HCT116 (cell line): ENCODE measurements around the gene MINDY4. TPM values are rescaled to one million over a fixed set of nuclear protein-coding genes. Genes with fewer than 3 reads are reported as not detected.

Source experiments
- ATAC-seq: fragments of 200-7000 bp; cut with Tn5 transposase; 2 replicates; pipeline ENCODE4 v1.9.1; 2020; ENCODE audit warnings: mild to moderate bottlenecking, moderate library complexity
- BruUV-seq: library from RNA; stranded (reverse); fragments of 400-500 nt; replicated peaks from 2 replicates; lab custom pipeline; 2021; lab: Mats Ljungman, UMichigan
- CTCF ChIA-PET: fragments of 300-600 bp; sonication (Branson Sonifier 250); formaldehyde crosslinking; loops from one replicate; lab custom pipeline; 2021; ENCODE audit warnings: antibody characterized with exemption; lab: Charles Lee
- POLR2A ChIA-PET: fragments of 300-600, 350-600 bp; sonication (Branson Sonifier 250); formaldehyde crosslinking; loops from one replicate; lab custom pipeline; 2021; ENCODE audit warnings: antibody characterized with exemption; lab: Charles Lee
- RAD21 ChIA-PET, 2 experiments: fragments of 300-600 bp; sonication (Branson Sonifier 250); formaldehyde crosslinking; loops; one replicate each; lab custom pipeline; 2023; ENCODE audit warnings: low total read pairs in 2 of 2; ENCODE audit not compliant: uncharacterized antibody in 2 of 2, unreplicated experiment in 2 of 2, low non-redundant PET in 1 of 2; lab: Charles Lee
- DNase-seq: peaks from one replicate; pipeline ENCODE4 v3.0.0-alpha.2; 2010; ENCODE audit warnings: low read depth, low spot score
- H2AFZ ChIP-seq: fragments of 200-600 bp; shearing (Covaris generic), sonication (generic); 2 replicates; pipeline ENCODE4 v1.6.1; 2017; ENCODE audit warnings: low read depth, mixed run types, mixed read lengths, antibody characterized with exemption, low read length; ENCODE audit not compliant: poor library complexity, severe bottlenecking
- H3K27ac ChIP-seq: 2 replicates; pipeline ENCODE4 v1.5.1; 2012; ENCODE audit warnings: low read depth, low read length
- H3K27me3 ChIP-seq: fragments of 200-600 bp; sonication (generic); 2 replicates; pipeline ENCODE4 v1.6.1; 2016; ENCODE audit warnings: mixed run types, low read length, mixed read lengths; ENCODE audit not compliant: insufficient read depth
- H3K36me3 ChIP-seq, 2 experiments: fragments of 200-500 bp in 1 of 2; fragments of 200-600 bp in 1 of 2; sonication (Bioruptor generic) in 1 of 2; sonication (generic) in 1 of 2; 2 replicates each; pipeline versions ENCODE4 v1.5.1 to v1.6.1; 2014 to 2016; ENCODE audit warnings: low read length in 2 of 2, inconsistent platforms in 1 of 2, mixed read lengths in 1 of 2, mixed run types in 1 of 2; ENCODE audit not compliant: insufficient read depth in 2 of 2, control insufficient read depth in 1 of 2
- H3K4me1 ChIP-seq, 2 experiments: fragments of 200-600 bp in 1 of 2; sonication (generic) in 1 of 2; 2 replicates each; pipeline versions ENCODE4 v1.5.1 to v1.6.1; 2012 to 2017; ENCODE audit warnings: low read length in 2 of 2, inconsistent platforms in 1 of 2, mild to moderate bottlenecking in 1 of 2, mixed read lengths in 1 of 2, mixed run types in 1 of 2, moderate library complexity in 1 of 2; ENCODE audit not compliant: insufficient read depth in 2 of 2, control insufficient read depth in 1 of 2
- H3K4me2 ChIP-seq: fragments of 200-600 bp; sonication (generic); 2 replicates; pipeline ENCODE4 v1.6.1; 2017; ENCODE audit warnings: mixed run types, low read length, mixed read lengths
- H3K4me3 ChIP-seq, 2 experiments: fragments of 200-600 bp in 1 of 2; sonication (generic) in 1 of 2; replicated peaks in 1 of 2; 2 replicates each; pipeline ENCODE4 v1.5.1; 2011 to 2016; ENCODE audit warnings: low read length in 2 of 2, control low read depth in 1 of 2, low read depth in 1 of 2, mild to moderate bottlenecking in 1 of 2, mixed read lengths in 1 of 2, mixed run types in 1 of 2
- H3K79me2 ChIP-seq: fragments of 200-600 bp; sonication (generic); 2 replicates; pipeline ENCODE4 v1.6.1; 2017; ENCODE audit warnings: mild to moderate bottlenecking, mixed run types, low read length, moderate library complexity, mixed read lengths; ENCODE audit not compliant: insufficient read depth
- H3K9ac ChIP-seq: fragments of 200-600 bp; sonication (generic); 2 replicates; pipeline ENCODE4 v1.6.1; 2016; ENCODE audit warnings: low read length, mixed read lengths
- H3K9me2 ChIP-seq: fragments of 200-600 bp; sonication (generic), shearing (Covaris generic); 2 replicates; pipeline ENCODE4 v1.6.1; 2017; ENCODE audit warnings: mixed run types, mild to moderate bottlenecking, moderate library complexity; ENCODE audit not compliant: insufficient read depth
- H3K9me3 ChIP-seq, 2 experiments: fragments of 200-500 bp in 1 of 2; fragments of 200-600 bp in 1 of 2; sonication (Bioruptor generic) in 1 of 2; sonication (generic) in 1 of 2; 2 replicates each; pipeline ENCODE4 v1.6.1; 2014 to 2017; ENCODE audit warnings: low read length in 2 of 2, mixed read lengths in 2 of 2, inconsistent platforms in 1 of 2, low read depth in 1 of 2, mild to moderate bottlenecking in 1 of 2, mixed run types in 1 of 2, moderate library complexity in 1 of 2; ENCODE audit not compliant: control insufficient read depth in 1 of 2, insufficient read depth in 1 of 2
- H4K20me1 ChIP-seq: fragments of 200-600 bp; sonication (generic), shearing (Covaris generic); 2 replicates; pipeline ENCODE4 v1.6.1; 2017; ENCODE audit warnings: mixed run types, mild to moderate bottlenecking, moderate library complexity; ENCODE audit not compliant: insufficient read depth
- CEBPB ChIP-seq: IDR thresholded peaks from 2 replicates; pipeline ENCODE4 v1.6.1; 2012; ENCODE audit warnings: low read depth
- ELF1 ChIP-seq: IDR thresholded peaks from 2 replicates; pipeline ENCODE4 v1.6.1; 2012; ENCODE audit warnings: low read depth, borderline replicate concordance
- EZH2phosphoT487 ChIP-seq: fragments of 200-600 bp; IDR thresholded peaks from 2 replicates; pipeline ENCODE4 v1.6.1; 2018; ENCODE audit warnings: antibody characterized with exemption, borderline replicate concordance
- POLR2A ChIP-seq: IDR thresholded peaks from 2 replicates; pipeline ENCODE4 v1.7.0; 2011; ENCODE audit warnings: borderline replicate concordance; ENCODE audit not compliant: insufficient read depth, insufficient read length; ENCODE audit errors: extremely low read depth
- POLR2AphosphoS5 ChIP-seq: IDR thresholded peaks from 2 replicates; pipeline ENCODE4 v1.6.1; 2011; ENCODE audit warnings: mild to moderate bottlenecking, low read depth, low read length, moderate library complexity
- RAD21 ChIP-seq: IDR thresholded peaks from 2 replicates; pipeline ENCODE4 v1.6.1; 2012; ENCODE audit warnings: low read depth, mild to moderate bottlenecking
- SIN3A ChIP-seq: IDR thresholded peaks from 2 replicates; pipeline ENCODE4 v1.6.1; 2012; ENCODE audit warnings: low read depth
- YY1 ChIP-seq: IDR thresholded peaks from 2 replicates; pipeline ENCODE4 v1.6.1; 2011; ENCODE audit warnings: low read length, low read depth, moderate library complexity, mild to moderate bottlenecking; ENCODE audit not compliant: insufficient replicate concordance; ENCODE audit errors: extremely low read depth
- intact Hi-C: fragments of 100-400 bp; cut with micrococcal nuclease; formaldehyde crosslinking; loops from 2 replicates; pipeline ENCODE4 v1.10.0; 2022
- total RNA-seq: library from RNA; stranded (reverse); gene quantifications from one replicate; pipeline ENCODE4 v1.2.1, GENCODE V29; 2021; ENCODE audit not compliant: unreplicated experiment
- TF ChIP-seq, protein P1 (sequence below): IDR thresholded peaks from 2 replicates; pipeline ENCODE4 v1.6.1; 2012; ENCODE audit warnings: low read depth
- TF ChIP-seq, protein P2 (sequence below): IDR thresholded peaks from 2 replicates; pipeline ENCODE4 v1.6.1; 2012

Gene MINDY4
- total RNA-seq, 1 experiment from 2014 or later, result 6.1 TPM

DNA sequence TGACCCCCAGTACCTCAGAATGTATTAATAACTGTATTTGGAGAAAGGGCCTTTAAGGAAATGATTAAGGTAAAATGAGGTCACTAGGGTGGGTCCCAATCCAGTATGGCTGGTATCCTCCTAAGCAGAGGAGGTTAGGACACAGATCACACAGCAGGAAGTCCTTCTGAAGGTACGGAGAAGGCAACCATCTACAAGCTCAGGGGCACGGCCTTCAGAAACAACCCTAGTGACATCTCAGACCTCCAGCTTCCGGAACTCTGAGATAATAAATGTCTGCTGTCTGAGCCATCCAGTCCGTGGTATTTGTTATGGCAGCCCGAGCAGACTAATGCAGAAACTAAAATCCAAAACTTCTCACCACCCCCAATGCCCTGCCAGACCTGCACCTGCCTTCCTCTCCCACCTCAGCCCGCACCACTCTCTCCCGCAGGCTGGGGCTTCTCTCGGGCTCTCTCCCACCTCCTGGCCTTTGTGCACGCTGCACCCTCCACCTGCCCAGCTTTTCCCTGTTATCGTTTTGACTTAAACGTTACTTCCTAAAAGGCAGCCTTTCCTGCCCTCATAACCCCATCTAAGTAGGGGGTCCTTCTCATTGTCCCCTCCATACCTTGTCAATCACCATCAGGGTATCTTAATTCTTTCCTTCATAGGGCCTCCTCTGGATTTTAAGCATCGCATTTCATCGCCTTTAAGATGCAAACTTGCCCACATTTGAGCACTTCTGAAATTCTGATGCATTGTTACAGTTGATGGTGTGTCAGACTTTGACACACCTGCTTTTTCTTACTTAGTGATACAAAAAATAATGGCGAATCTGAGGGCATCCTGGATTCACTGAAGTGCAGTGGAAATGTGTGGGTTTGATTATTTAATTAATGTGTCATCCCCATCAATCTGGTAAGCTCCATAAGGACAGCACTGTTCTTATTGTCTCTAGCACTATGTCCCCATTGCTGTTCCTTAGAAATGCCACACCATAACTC is 108.2 kb downstream of the MINDY4 start (continued):
- TF ChIP-seq, protein P1, sequence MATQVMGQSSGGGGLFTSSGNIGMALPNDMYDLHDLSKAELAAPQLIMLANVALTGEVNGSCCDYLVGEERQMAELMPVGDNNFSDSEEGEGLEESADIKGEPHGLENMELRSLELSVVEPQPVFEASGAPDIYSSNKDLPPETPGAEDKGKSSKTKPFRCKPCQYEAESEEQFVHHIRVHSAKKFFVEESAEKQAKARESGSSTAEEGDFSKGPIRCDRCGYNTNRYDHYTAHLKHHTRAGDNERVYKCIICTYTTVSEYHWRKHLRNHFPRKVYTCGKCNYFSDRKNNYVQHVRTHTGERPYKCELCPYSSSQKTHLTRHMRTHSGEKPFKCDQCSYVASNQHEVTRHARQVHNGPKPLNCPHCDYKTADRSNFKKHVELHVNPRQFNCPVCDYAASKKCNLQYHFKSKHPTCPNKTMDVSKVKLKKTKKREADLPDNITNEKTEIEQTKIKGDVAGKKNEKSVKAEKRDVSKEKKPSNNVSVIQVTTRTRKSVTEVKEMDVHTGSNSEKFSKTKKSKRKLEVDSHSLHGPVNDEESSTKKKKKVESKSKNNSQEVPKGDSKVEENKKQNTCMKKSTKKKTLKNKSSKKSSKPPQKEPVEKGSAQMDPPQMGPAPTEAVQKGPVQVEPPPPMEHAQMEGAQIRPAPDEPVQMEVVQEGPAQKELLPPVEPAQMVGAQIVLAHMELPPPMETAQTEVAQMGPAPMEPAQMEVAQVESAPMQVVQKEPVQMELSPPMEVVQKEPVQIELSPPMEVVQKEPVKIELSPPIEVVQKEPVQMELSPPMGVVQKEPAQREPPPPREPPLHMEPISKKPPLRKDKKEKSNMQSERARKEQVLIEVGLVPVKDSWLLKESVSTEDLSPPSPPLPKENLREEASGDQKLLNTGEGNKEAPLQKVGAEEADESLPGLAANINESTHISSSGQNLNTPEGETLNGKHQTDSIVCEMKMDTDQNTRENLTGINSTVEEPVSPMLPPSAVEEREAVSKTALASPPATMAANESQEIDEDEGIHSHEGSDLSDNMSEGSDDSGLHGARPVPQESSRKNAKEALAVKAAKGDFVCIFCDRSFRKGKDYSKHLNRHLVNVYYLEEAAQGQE, result no peak
- TF ChIP-seq RAD21 (no peak), POLR2A (no peak), SIN3A (no peak), ELF1 (no peak), POLR2AphosphoS5 (no peak), CEBPB (no peak), YY1 (no peak)
- TF ChIP-seq, protein P2, sequence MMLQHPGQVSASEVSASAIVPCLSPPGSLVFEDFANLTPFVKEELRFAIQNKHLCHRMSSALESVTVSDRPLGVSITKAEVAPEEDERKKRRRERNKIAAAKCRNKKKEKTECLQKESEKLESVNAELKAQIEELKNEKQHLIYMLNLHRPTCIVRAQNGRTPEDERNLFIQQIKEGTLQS, result no peak

DNA sequence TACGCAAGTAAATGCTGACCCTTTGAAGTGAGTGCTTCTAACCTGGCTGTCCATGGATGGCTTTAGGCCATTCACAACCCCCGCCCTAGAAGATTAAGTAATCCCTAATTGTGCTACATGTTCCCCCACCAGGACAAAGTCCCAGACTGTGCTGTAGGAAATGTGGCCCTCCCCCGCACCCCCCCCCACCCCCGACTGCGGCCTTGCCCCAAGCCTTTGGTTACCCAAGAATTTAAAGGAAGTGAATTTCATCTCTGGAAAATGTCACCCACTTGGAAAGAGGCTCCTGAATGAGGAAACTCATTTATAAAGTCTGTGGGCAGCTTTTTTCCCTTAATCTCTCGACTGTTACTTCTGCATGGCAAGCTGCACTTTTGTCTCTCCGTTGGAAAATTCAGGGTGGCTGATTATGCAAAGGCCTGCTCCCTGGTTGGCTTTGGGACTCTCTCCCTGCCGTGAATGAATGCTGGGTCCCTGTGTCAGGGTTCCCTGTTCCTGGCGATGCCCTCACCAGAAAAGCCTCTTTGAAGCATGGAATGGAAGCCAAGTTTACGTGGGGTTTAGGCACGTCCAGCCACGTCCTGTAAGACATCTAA is 109.0 kb downstream of the MINDY4 start:
- RAD21 ChIA-PET, result no interaction called here
- Histone ChIP-seq H4K20me1 (no peaks in the 10 kb centered on the region), H3K9me2 (no peaks in the 10 kb centered on the region)

More for the DNA sequence above, 109.0 kb downstream of the MINDY4 start:
- Histone ChIP-seq H3K9ac (no peak overlapping the region), H3K4me1 (no peaks in the 10 kb centered on the region), H3K4me2 (no peak overlapping the region), H3K9me3 (no peaks in the 10 kb centered on the region), H2AFZ (no peak overlapping the region)
- POLR2A ChIA-PET, result no interaction called here
- no peak for ATAC-seq
- TF ChIP-seq EZH2phosphoT487, result no peak
- no peak for TF ChIP-seq ELF1
- TF ChIP-seq, all 23 proteins: peak for 0
- Histone ChIP-seq H3K79me2 (no peaks in the 10 kb centered on the region), H3K36me3 (no peaks in the 10 kb centered on the region), H3K27ac (no peak overlapping the region), H3K4me3 (no peak overlapping the region), H3K27me3 (no peaks in the 10 kb centered on the region)
- no peak for DNase-seq
- intact Hi-C loops, result no loop called here
- CTCF ChIA-PET, result no interaction called here
- no TSS peak for BruUV-seq
